HepG2 (cell line): Measurements from ENCODE around the gene ERF. TPM values are rescaled to one million over a fixed set of nuclear protein-coding genes. Genes with fewer than 3 reads are reported as not detected.
A peak's percentile ranks its signal among the peaks of the same experiment; 100 is the strongest.

Experiments used
- ATAC-seq: fragments of 200-7000 bp; cut with Tn5 transposase; 3 replicates; pipeline ENCODE4 v1.9.1; 2020; ENCODE audit warnings: mild to moderate bottlenecking, moderate library complexity
- BruUV-seq: library from RNA; stranded (reverse); fragments of 400-500 nt; replicated peaks from 2 replicates; lab custom pipeline; 2021; lab: Mats Ljungman, UMichigan
- CTCF ChIA-PET: fragments of 300-600 bp; formaldehyde crosslinking; extraction: SDS; loops from one replicate; lab custom pipeline; 2021; ENCODE audit warnings: low total read pairs, inconsistent platforms, low intra/inter-chr PET ratio; lab: Yijun Ruan, JAX
- POLR2A ChIA-PET: fragments of 350-600 bp; sonication (Branson Sonifier 250); formaldehyde crosslinking; loops from one replicate; lab custom pipeline; 2020; ENCODE audit warnings: antibody characterized with exemption, inconsistent platforms; lab: Yijun Ruan, JAX
- DNase-seq: peaks from one replicate; pipeline ENCODE4 v3.0.0-alpha.2; 2015; ENCODE audit warnings: low spot score
- FAIRE-seq: peaks from 3 replicates; lab custom pipeline; 2011; peaks lifted over from hg19 to GRCh38; lab: Jason Lieb, UNC
- H2AFZ ChIP-seq: one replicate; pipeline ENCODE4 v1.6.1; 2011; ENCODE audit warnings: low read length, inconsistent platforms
- H3K27ac ChIP-seq: fragments of 300-600 bp; 3 replicates; pipeline ENCODE4 v1.8.0; 2011; ENCODE audit warnings: mixed run types, mild to moderate bottlenecking, mixed read lengths, low read length, inconsistent platforms; ENCODE audit not compliant: insufficient read depth; ENCODE audit errors: extremely low read length
- H3K27me3 ChIP-seq, 2 experiments: fragments of 200-600 bp in 1 of 2; 2 replicates in 1 of 2; 3 replicates in 1 of 2; pipeline versions ENCODE4 v1.6.0 to v1.8.0; 2011; ENCODE audit warnings: low read length in 2 of 2, mild to moderate bottlenecking in 2 of 2, moderate library complexity in 2 of 2, inconsistent platforms in 1 of 2; ENCODE audit not compliant: insufficient read depth in 2 of 2, control insufficient read depth in 1 of 2
- H3K36me3 ChIP-seq, 2 experiments: fragments of 200-600 bp in 1 of 2; replicated peaks in 1 of 2; 2 replicates in 1 of 2; 3 replicates in 1 of 2; pipeline versions ENCODE4 v1.5.1 to v1.8.0; 2011; ENCODE audit warnings: low read length in 2 of 2, inconsistent platforms in 1 of 2; ENCODE audit not compliant: insufficient read depth in 2 of 2, control insufficient read depth in 1 of 2
- H3K4me1 ChIP-seq: 2 replicates; pipeline ENCODE4 v1.5.1; 2012; ENCODE audit warnings: low read length, inconsistent platforms; ENCODE audit not compliant: insufficient read depth
- H3K4me2 ChIP-seq: 2 replicates; pipeline ENCODE4 v1.6.0; 2011; ENCODE audit warnings: low read depth, low read length, inconsistent platforms
- H3K4me3 ChIP-seq, 3 experiments: fragments of 200-600 bp in 1 of 3; sonication (generic), shearing (Covaris generic) in 1 of 3; replicated peaks in 1 of 3; 2 replicates each; pipeline ENCODE4 v1.5.1; 2011 to 2016; ENCODE audit warnings: low read length in 3 of 3, inconsistent platforms in 2 of 3, low read depth in 2 of 3, mild to moderate bottlenecking in 2 of 3, control low read depth in 1 of 3, mixed read lengths in 1 of 3; ENCODE audit not compliant: insufficient read depth in 1 of 3
- H3K79me2 ChIP-seq: one replicate; pipeline ENCODE4 v1.6.1; 2011; ENCODE audit warnings: low read length, inconsistent platforms; ENCODE audit not compliant: insufficient read depth
- H3K9ac ChIP-seq: 2 replicates; pipeline ENCODE4 v1.6.0; 2011; ENCODE audit warnings: mild to moderate bottlenecking, low read depth, low read length, inconsistent platforms; ENCODE audit not compliant: insufficient read depth
- H3K9me3 ChIP-seq: 2 replicates; pipeline ENCODE4 v1.5.1; 2012; ENCODE audit warnings: mild to moderate bottlenecking, low read length
- H4K20me1 ChIP-seq: 2 replicates; pipeline ENCODE4 v1.6.0; 2011; ENCODE audit warnings: inconsistent platforms, mild to moderate bottlenecking, low read length, moderate library complexity; ENCODE audit not compliant: insufficient read depth
- ADNP ChIP-seq: sonication (generic); formaldehyde crosslinking; IDR thresholded peaks from 2 replicates; pipeline ENCODE4 v1.4.0; 2020; ENCODE audit warnings: missing genetic modification reagents
- FOSL1 ChIP-seq: sonication (generic); formaldehyde crosslinking; IDR thresholded peaks from 2 replicates; pipeline ENCODE4 v1.9.0; 2021; ENCODE audit warnings: missing genetic modification reagents, borderline replicate concordance
- FOXP1 ChIP-seq, 2 experiments: fragments of 450-650 bp in 1 of 2; IDR thresholded peaks; 2 replicates each; pipeline ENCODE4 v1.6.1; 2017 to 2018; ENCODE audit warnings: antibody characterized with exemption in 1 of 2
- HOXA3 ChIP-seq: sonication (generic); formaldehyde crosslinking; IDR thresholded peaks from 2 replicates; pipeline ENCODE4 v1.5.0; 2020; ENCODE audit warnings: missing genetic modification reagents
- HOXA7 ChIP-seq: sonication (generic); formaldehyde crosslinking; IDR thresholded peaks from 2 replicates; pipeline ENCODE4 v1.8.1; 2022; ENCODE audit warnings: mild to moderate bottlenecking, missing genetic modification reagents, moderate library complexity
- LCORL ChIP-seq, 2 experiments: fragments of 450-650 bp in 1 of 2; sonication (generic) in 1 of 2; formaldehyde crosslinking in 1 of 2; IDR thresholded peaks; 2 replicates each; pipeline versions ENCODE4 v1.5.0 to v1.6.1; 2017 to 2020; ENCODE audit warnings: antibody characterized with exemption in 1 of 2, missing genetic modification reagents in 1 of 2
- NFAT5 ChIP-seq: sonication (generic); formaldehyde crosslinking; IDR thresholded peaks from 2 replicates; pipeline ENCODE4 v1.4.0; 2020; ENCODE audit warnings: missing genetic modification reagents
- NFE2L2 ChIP-seq: fragments of 150-350 bp; IDR thresholded peaks from 2 replicates; pipeline ENCODE4 v1.6.1; 2014; ENCODE audit warnings: low read length
- NONO ChIP-seq, 2 experiments: fragments of 450-650 bp in 1 of 2; sonication (generic) in 1 of 2; formaldehyde crosslinking in 1 of 2; IDR thresholded peaks in 1 of 2; conservative IDR thresholded peaks in 1 of 2; 2 replicates each; pipeline versions ENCODE4 v1.6.1 to v1.8.0; 2017 to 2022; ENCODE audit warnings: mild to moderate bottlenecking in 1 of 2, missing genetic modification reagents in 1 of 2, moderate library complexity in 1 of 2
- NR2F1 ChIP-seq, 2 experiments: fragments of 450-650 bp in 1 of 2; formaldehyde crosslinking in 1 of 2; IDR thresholded peaks; 2 replicates each; pipeline versions ENCODE4 v1.5.0 to v1.6.1; 2016 to 2020; ENCODE audit warnings: mild to moderate bottlenecking in 1 of 2, missing compliant biosample characterization in 1 of 2, missing genetic modification reagents in 1 of 2, moderate library complexity in 1 of 2
- SP4 ChIP-seq: sonication (generic); formaldehyde crosslinking; IDR thresholded peaks from 2 replicates; pipeline ENCODE4 v1.8.1; 2023; ENCODE audit warnings: mild to moderate bottlenecking, missing genetic modification reagents
- TCF12 ChIP-seq, 2 experiments: fragments of 450-650 bp in 1 of 2; sonication (generic) in 1 of 2; formaldehyde crosslinking in 1 of 2; IDR thresholded peaks; 2 replicates each; pipeline versions ENCODE4 v1.6.1 to v1.8.0; 2017 to 2022; ENCODE audit warnings: antibody characterized with exemption in 1 of 2, mild to moderate bottlenecking in 1 of 2, missing genetic modification reagents in 1 of 2, moderate library complexity in 1 of 2
- TGIF2 ChIP-seq: IDR thresholded peaks from 2 replicates; pipeline ENCODE4 v1.6.1; 2016; ENCODE audit warnings: control low read depth, missing compliant biosample characterization
- ZFP90 ChIP-seq: sonication (generic); formaldehyde crosslinking; IDR thresholded peaks from 2 replicates; pipeline ENCODE4 v1.8.0; 2022; ENCODE audit warnings: missing genetic modification reagents, mild to moderate bottlenecking, inconsistent platforms, borderline replicate concordance
- ZNF20 ChIP-seq: sonication (generic); formaldehyde crosslinking; IDR thresholded peaks from 2 replicates; pipeline ENCODE4 v1.4.0; 2020; ENCODE audit warnings: mild to moderate bottlenecking, moderate library complexity, missing genetic modification reagents
- ZNF740 ChIP-seq: sonication (generic); formaldehyde crosslinking; IDR thresholded peaks from 2 replicates; pipeline ENCODE4 v1.4.0; 2020; ENCODE audit warnings: missing genetic modification reagents
- ZNF782 ChIP-seq: sonication (generic); formaldehyde crosslinking; IDR thresholded peaks from 2 replicates; pipeline ENCODE4 v1.4.0; 2020; ENCODE audit warnings: missing genetic modification reagents, mild to moderate bottlenecking, borderline replicate concordance
- WGBS: methylation state at CpG from one replicate; pipeline ENCODE4 v1.1.6; 2017; ENCODE audit warnings: low lambda C conversion rate; 5-methylcytosine and 5-hydroxymethylcytosine counted together
- in situ Hi-C: cut with HindIII; loops from 2 replicates; pipeline ENCODE4 v1.10.0; 2017; ENCODE audit warnings: low pct_unique_long_range_greater_than_20kb; ENCODE audit not compliant: extremely low pct_ligation_motif_present
- intact Hi-C: fragments of 100-400 bp; cut with micrococcal nuclease; formaldehyde crosslinking; loops from one replicate; pipeline ENCODE4 v1.10.0; 2022; ENCODE audit not compliant: unreplicated experiment
- polyA plus RNA-seq, 8 experiments: library from polyadenylated mRNA; depleted of rRNA in 3 of 8; stranded (reverse) in 7 of 8; unstranded in 1 of 8; fragments of >200 nt; fragmentation: Illumina TruSeq in 4 of 8; extraction: Trizol in 4 of 8; gene quantifications; 2 replicates each; pipeline versions ENCODE4 v1.2.1 to v1.2.3, GENCODE V29; 2011 to 2016; ENCODE audit warnings: low read depth in 4 of 8, missing spikeins in 1 of 8, mixed read lengths in 1 of 8; ENCODE audit not compliant: insufficient read depth in 1 of 8
- total RNA-seq, 5 experiments: library from RNA; depleted of rRNA; stranded (reverse); fragments of >200 nt; fragmentation: Illumina TruSeq; extraction: Trizol; gene quantifications; 2 replicates each; pipeline ENCODE4 v1.2.3, GENCODE V29; 2016; ENCODE audit warnings: low read depth in 1 of 5

Gene ERF
- total and polyA plus RNA-seq, 2 of the 13 experiments (the other 11 are each of a cell fraction or from before 2014, with no cell fraction given), result 67.1 to 69.9 TPM

GRCh38 chr19:42216653-42217519 lies 38.0 kb downstream of the ERF start:
- CTCF ChIA-PET, result no interaction called here
- WGBS, result no CpG with 5 or more reads among the region's 79 CpGs
- TF ChIP-seq ZNF20 (CRISPR knock-in tag) (no peak), NR2F1 (CRISPR knock-in tag; IDR thresholded peaks at IDR 0.05) (no peak), NONO (IDR thresholded peaks at IDR 0.05) (no peak), NONO (CRISPR knock-in tag; conservative IDR thresholded peaks at IDR 0.05) (no peak), ZNF782 (CRISPR knock-in tag) (peak; percentile 34; the same call in 1 of the 2 replicates), TCF12 (IDR thresholded peaks at IDR 0.05) (no peak), TCF12 (CRISPR knock-in tag; IDR thresholded peaks at IDR 0.05) (no peak), TGIF2 (CRISPR knock-in tag) (no peak), FOSL1 (no peak), ADNP (CRISPR knock-in tag) (no peak), HOXA3 (CRISPR knock-in tag) (no peak), FOXP1 (IDR thresholded peaks at IDR 0.05) (no peak), FOXP1 (CRISPR knock-in tag; IDR thresholded peaks at IDR 0.05) (no peak), ZFP90 (CRISPR knock-in tag) (no peak), NFAT5 (no peak), ZNF740 (CRISPR knock-in tag) (no peak; the same call in 1 of the 2 replicates), HOXA7 (CRISPR knock-in tag) (no peak), NFE2L2 (no peak), SP4 (CRISPR knock-in tag) (no peak), LCORL (IDR thresholded peaks at IDR 0.05) (no peak), LCORL (CRISPR knock-in tag; IDR thresholded peaks at IDR 0.05) (no peak)

More at GRCh38 chr19:42216653-42217519, 38.0 kb downstream of the ERF start:
- Histone ChIP-seq H3K79me2 (peaks cover 67% of the 10 kb centered on the region), H3K4me2 (peak overlapping the region; percentile 98), H3K9me3 (no peaks in the 10 kb centered on the region), H3K27me3 (no peaks in the 10 kb centered on the region; a peak in 1 of 5 replicates), H2AFZ (no peak overlapping the region), H3K36me3 (peaks cover 13 to 25% of the 10 kb centered on the region in 2 experiments), H3K4me1 (peaks cover 67% of the 10 kb centered on the region), H3K4me3 (peak overlapping the region; percentile 61 to 96 (median 90)), H3K9ac (peak overlapping the region; percentile 84), H3K27ac (peak overlapping the region; percentile 77), H4K20me1 (peaks cover 18% of the 10 kb centered on the region)
- FAIRE-seq, result no peak
- in situ Hi-C loops, result no loop called here
- peak; percentile 15 for DNase-seq
- intact Hi-C loops, result no loop called here
- no TSS peak for BruUV-seq
- ATAC-seq, result peak; percentile 40
- POLR2A ChIA-PET, result interaction anchor here (0.6 to 2.1 kb wide), 6 partner anchors 9 to 42 kb away, joined by 3 to 19 read pairs (median 3); partner anchors contain the start of gene GSK3A
